ENCODE data around the gene DSG2.

- TF ChIP-seq GATA3 (IDR thresholded peaks at IDR 0.05; ENCODE audit: low read depth, low read length) (no peak), GATA2 (IDR thresholded peaks at IDR 0.05; ENCODE audit: low read depth, low read length) (no peak)
Measured at GRCh38 chr18:31590570-31590969, 92.6 kb downstream of the DSG2 start.
